ENCODE measurements around the gene CTDNEP1.

The CTDNEP1 gene

GRCh38 chr17:7221278-7222092 is 30.0 kb downstream of the CTDNEP1 start:
- no peak for DNase-seq (ENCODE audit: low read depth)
- no peak for TF ChIP-seq CTCF (IDR thresholded peaks at IDR 0.05; ENCODE audit: control insufficient read depth, extremely low read depth, insufficient read depth)
- H3K4me3 ChIP-seq (ENCODE audit: low read depth, low read length): peak overlapping the region; percentile 71

GRCh38 chr17:7220593-7221277 is 30.8 kb downstream of the CTDNEP1 start:
- H3K4me3 ChIP-seq (ENCODE audit: low read depth, low read length): peak overlapping the region; percentile 71
- DNase-seq (ENCODE audit: low read depth): peak; percentile 64
- peak; percentile 43 for TF ChIP-seq CTCF (IDR thresholded peaks at IDR 0.05; ENCODE audit: control insufficient read depth, extremely low read depth, insufficient read depth)

GRCh38 chr17:7219812-7220592 is 31.5 kb downstream of the CTDNEP1 start, which contains the start of the genes ACADVL and DLG4:
Gene ACADVL (plus strand): TSS chr17:7219938. CDS start chr17:7219985, 47 bp downstream.
Gene DLG4 (minus strand): TSS chr17:7219836.
- peak within 1 kb of the TSS; percentile 71 for H3K4me3 ChIP-seq (ENCODE audit: low read depth, low read length)
- DNase-seq (ENCODE audit: low read depth): peak; percentile 98
- TF ChIP-seq CTCF (IDR thresholded peaks at IDR 0.05; ENCODE audit: control insufficient read depth, extremely low read depth, insufficient read depth): no peak

- no peak for DNase-seq (ENCODE audit: low read depth)
- TF ChIP-seq CTCF (IDR thresholded peaks at IDR 0.05; ENCODE audit: control insufficient read depth, extremely low read depth, insufficient read depth): no peak
- H3K4me3 ChIP-seq (ENCODE audit: low read depth, low read length): peak overlapping the region; percentile 71
Measured at GRCh38 chr17:7219229-7219811, 32.2 kb downstream of the CTDNEP1 start.

- H3K4me3 ChIP-seq (ENCODE audit: low read depth, low read length): no peak overlapping the region; the same call in 1 of the 2 replicates
- DNase-seq (ENCODE audit: low read depth): no peak
- TF ChIP-seq CTCF (IDR thresholded peaks at IDR 0.05; ENCODE audit: control insufficient read depth, extremely low read depth, insufficient read depth): no peak
Measured at GRCh38 chr17:7218758-7219157, 32.8 kb downstream of the CTDNEP1 start.

- H3K4me3 ChIP-seq (ENCODE audit: low read depth, low read length): no peak overlapping the region
- no peak for DNase-seq (ENCODE audit: low read depth)
- no peak for TF ChIP-seq CTCF (IDR thresholded peaks at IDR 0.05; ENCODE audit: control insufficient read depth, extremely low read depth, insufficient read depth)
Measured at GRCh38 chr17:7218166-7218565, 33.4 kb downstream of the CTDNEP1 start.

Measured in LNCaP clone FGC (cell line).